ENCODE measurements around the gene DCBLD2.
"Not testable (repeated sequence)": the region's sequence is repeated elsewhere in the genome, so short reads cannot be mapped to it uniquely, and the experiment has no call there.

DCBLD2 gene

GRCh38 chr3:98890965-98891910 lies 10.3 kb downstream of the DCBLD2 start:
- no peak for DNase-seq (ENCODE audit: low spot score)

GRCh38 chr3:98890181-98890835 lies 11.2 kb downstream of the DCBLD2 start:
- no peak for DNase-seq (ENCODE audit: low spot score)

GRCh38 chr3:98887684-98888083 lies 13.8 kb downstream of the DCBLD2 start:
- no peak for DNase-seq (ENCODE audit: low spot score)

- DNase-seq (ENCODE audit: low spot score): no peak
Measured at GRCh38 chr3:98886525-98886924, 15.0 kb downstream of the DCBLD2 start.

- DNase-seq (ENCODE audit: low spot score): no peak
Measured at GRCh38 chr3:98885851-98886250, 15.6 kb downstream of the DCBLD2 start.

GRCh38 chr3:98884675-98885371 lies 16.7 kb downstream of the DCBLD2 start:
- DNase-seq (ENCODE audit: low spot score): no peak

GRCh38 chr3:98882614-98883333 lies 18.7 kb downstream of the DCBLD2 start:
- DNase-seq (ENCODE audit: low spot score): not testable (repeated sequence)

- no peak for DNase-seq (ENCODE audit: low spot score)
Measured at GRCh38 chr3:98877132-98877531, 24.4 kb downstream of the DCBLD2 start.

GRCh38 chr3:98875535-98875934 lies 26.0 kb downstream of the DCBLD2 start:
- no peak for DNase-seq (ENCODE audit: low spot score)

- no peak for DNase-seq (ENCODE audit: low spot score)
Measured at GRCh38 chr3:98874602-98875249, 26.8 kb downstream of the DCBLD2 start.

- no peak for DNase-seq (ENCODE audit: low spot score)
Measured at GRCh38 chr3:98869391-98869790, 32.1 kb downstream of the DCBLD2 start.

GRCh38 chr3:98857971-98858370 lies 43.5 kb downstream of the DCBLD2 start:
- not testable (repeated sequence) for DNase-seq (ENCODE audit: low spot score)

GRCh38 chr3:98857258-98857657 lies 44.2 kb downstream of the DCBLD2 start:
- not testable (repeated sequence) for DNase-seq (ENCODE audit: low spot score)

GRCh38 chr3:98856724-98857123 lies 44.8 kb downstream of the DCBLD2 start:
- DNase-seq (ENCODE audit: low spot score): no peak

- DNase-seq (ENCODE audit: low spot score): no peak
Measured at GRCh38 chr3:98855806-98856400, 45.6 kb downstream of the DCBLD2 start.

GRCh38 chr3:98848108-98848507 lies 53.4 kb downstream of the DCBLD2 start:
- no peak for DNase-seq (ENCODE audit: low spot score)

GRCh38 chr3:98846101-98846500 lies 55.4 kb downstream of the DCBLD2 start:
- no peak for DNase-seq (ENCODE audit: low spot score)

GRCh38 chr3:98843266-98843959 lies 58.1 kb downstream of the DCBLD2 start:
- no peak for DNase-seq (ENCODE audit: low spot score)

GRCh38 chr3:98839846-98840245 lies 61.6 kb downstream of the DCBLD2 start:
- no peak for DNase-seq (ENCODE audit: low spot score)

GRCh38 chr3:98831060-98831459 lies 70.4 kb downstream of the DCBLD2 start:
- DNase-seq (ENCODE audit: low spot score): not testable (repeated sequence)
